Osteoblast (primary cell): ENCODE measurements around the gene C2orf76. TPM values are rescaled to one million over a fixed set of nuclear protein-coding genes. Genes with fewer than 3 reads are reported as not detected.
"Not testable (repeated sequence)": the region's sequence is repeated elsewhere in the genome, so short reads cannot be mapped to it uniquely, and the experiment has no call there.

ENCODE experiments used
- DNase-seq: peaks from one replicate; pipeline ENCODE4 v3.0.0; 2011; ENCODE audit warnings: low spot score, mixed read lengths; ENCODE audit not compliant: insufficient read length; ENCODE audit errors: missing footprints
- H2AFZ ChIP-seq: 2 replicates; pipeline ENCODE4 v1.6.0; 2011; ENCODE audit warnings: mild to moderate bottlenecking, low read length
- H3K27ac ChIP-seq: 2 replicates; pipeline ENCODE4 v1.5.1; 2011; ENCODE audit warnings: mild to moderate bottlenecking, low read depth, low read length, moderate library complexity
- H3K27me3 ChIP-seq: 2 replicates; pipeline ENCODE4 v1.6.0; 2012; ENCODE audit warnings: mild to moderate bottlenecking, control low read depth, inconsistent platforms, low read length, moderate library complexity; ENCODE audit not compliant: insufficient read depth
- H3K36me3 ChIP-seq: 2 replicates; pipeline ENCODE4 v1.5.1; 2011; ENCODE audit warnings: mild to moderate bottlenecking, low read length, control low read depth, moderate library complexity; ENCODE audit not compliant: insufficient read depth
- H3K4me1 ChIP-seq: 2 replicates; pipeline ENCODE4 v1.5.1; 2011; ENCODE audit warnings: mild to moderate bottlenecking, low read length, control low read depth, moderate library complexity; ENCODE audit not compliant: insufficient read depth
- H3K4me2 ChIP-seq: 2 replicates; pipeline ENCODE4 v1.6.0; 2011; ENCODE audit warnings: mild to moderate bottlenecking, low read length; ENCODE audit not compliant: insufficient read depth
- H3K4me3 ChIP-seq: fragments of 200-600 bp; sonication (generic); 3 replicates; pipeline ENCODE4 v1.5.1; 2012; ENCODE audit warnings: mild to moderate bottlenecking, low read length, inconsistent platforms; ENCODE audit not compliant: insufficient read depth
- H3K79me2 ChIP-seq: 2 replicates; pipeline ENCODE4 v1.6.0; 2012; ENCODE audit warnings: mild to moderate bottlenecking, low read length, control low read depth, inconsistent platforms; ENCODE audit not compliant: insufficient read depth
- H3K9me3 ChIP-seq: 2 replicates; pipeline ENCODE4 v1.5.1; 2011; ENCODE audit warnings: low read depth, low read length, control low read depth
- H4K20me1 ChIP-seq: 2 replicates; pipeline ENCODE4 v1.6.0; 2012; ENCODE audit warnings: mild to moderate bottlenecking, low read length, control low read depth; ENCODE audit not compliant: insufficient read depth
- CTCF ChIP-seq: IDR thresholded peaks from 2 replicates; pipeline ENCODE4 v1.5.1; 2011; ENCODE audit warnings: mild to moderate bottlenecking, low read depth, low read length, moderate library complexity; ENCODE audit errors: extremely low read depth
- total RNA-seq: library from RNA; depleted of rRNA; stranded (reverse); fragments of >200 nt; gene quantifications from 2 replicates; pipeline ENCODE4 v1.2.3, GENCODE V29; 2012

C2orf76 gene
- total RNA-seq, 1 donor: 6.5 TPM

GRCh38 chr2:119278946-119279345 lies 87.7 kb downstream of the C2orf76 start:
- H3K4me2 ChIP-seq: no peak overlapping the region
- H3K4me3 ChIP-seq: no peak overlapping the region
- H3K36me3 ChIP-seq: no peaks in the 10 kb centered on the region
- H3K79me2 ChIP-seq: no peaks in the 10 kb centered on the region
- peaks cover 4% of the 10 kb centered on the region for H3K4me1 ChIP-seq
- H4K20me1 ChIP-seq: no peaks in the 10 kb centered on the region
- no peak overlapping the region for H3K27ac ChIP-seq
- no peaks in the 10 kb centered on the region for H3K9me3 ChIP-seq
- TF ChIP-seq CTCF: no peak
- no peak for DNase-seq
- H3K27me3 ChIP-seq: no peaks in the 10 kb centered on the region
- H2AFZ ChIP-seq: no peak overlapping the region

GRCh38 chr2:119278385-119278784 lies 88.2 kb downstream of the C2orf76 start:
- not testable (repeated sequence) for H3K9me3 ChIP-seq, H3K4me2 ChIP-seq, H3K4me1 ChIP-seq, H4K20me1 ChIP-seq, H3K4me3 ChIP-seq, H3K79me2 ChIP-seq, H3K36me3 ChIP-seq, H3K27me3 ChIP-seq, DNase-seq, H2AFZ ChIP-seq, H3K27ac ChIP-seq

GRCh38 chr2:119276864-119277263 lies 89.8 kb downstream of the C2orf76 start:
- no peak for DNase-seq
- Histone ChIP-seq H3K27ac (no peak overlapping the region), H3K4me3 (no peak overlapping the region), H3K9me3 (no peaks in the 10 kb centered on the region), H2AFZ (no peak overlapping the region), H3K36me3 (no peaks in the 10 kb centered on the region), H3K4me2 (no peak overlapping the region), H4K20me1 (no peaks in the 10 kb centered on the region), H3K4me1 (no peaks in the 10 kb centered on the region), H3K27me3 (no peaks in the 10 kb centered on the region), H3K79me2 (no peaks in the 10 kb centered on the region)
- no peak for TF ChIP-seq CTCF

- H4K20me1 ChIP-seq: no peaks in the 10 kb centered on the region
- H3K36me3 ChIP-seq: no peaks in the 10 kb centered on the region
- no peaks in the 10 kb centered on the region for H3K4me1 ChIP-seq
- no peak overlapping the region for H3K27ac ChIP-seq
- no peaks in the 10 kb centered on the region for H3K9me3 ChIP-seq
- no peak overlapping the region for H2AFZ ChIP-seq
- no peaks in the 10 kb centered on the region for H3K27me3 ChIP-seq
- no peak overlapping the region for H3K4me3 ChIP-seq
- H3K4me2 ChIP-seq: no peak overlapping the region
- TF ChIP-seq CTCF: no peak
- DNase-seq: no peak
- no peaks in the 10 kb centered on the region for H3K79me2 ChIP-seq
Observed at GRCh38 chr2:119267604-119268003, 99.0 kb downstream of the C2orf76 start.
